ENCODE data around the gene LMAN2L. TPM values are rescaled to one million over a fixed set of nuclear protein-coding genes. Genes with fewer than 3 reads are reported as not detected.

LMAN2L gene
- polyA plus RNA-seq, 1 of the 3 experiments (the other 2 are of a cell fraction): 17.7 TPM

- TF ChIP-seq SIN3A (IDR thresholded peaks at IDR 0.05; ENCODE audit: borderline replicate concordance, low read depth, low read length): no peak
Measured at GRCh38 chr2:96751800-96752199, 11.9 kb upstream of the LMAN2L start (continued).

GRCh38 chr2:96747061-96747617 is 7.3 kb upstream of the LMAN2L start:
- POLR2A ChIA-PET: no interaction called here
- Histone ChIP-seq H3F3A (replicated peaks; ENCODE audit: insufficient read depth) (no peaks in the 10 kb centered on the region), H3K27me3 (ENCODE audit: insufficient read depth) (no peaks in the 10 kb centered on the region), H3K9me3 (no peaks in the 10 kb centered on the region), H3K4me2 (no peak overlapping the region), H3K9ac (no peak overlapping the region), H3K79me2 (ENCODE audit: insufficient read depth) (no peaks in the 10 kb centered on the region), H4K20me1 (ENCODE audit: insufficient read depth) (no peaks in the 10 kb centered on the region), H3K4me1 (ENCODE audit: control insufficient read depth in 1 of 2, insufficient read depth in 2 of 2, low read depth in 1 of 2, low read length in 1 of 2) (peaks cover 0 to 4% of the 10 kb centered on the region in 2 experiments; a peak in 1 of 4 replicates), H3K9me2 (no peaks in the 10 kb centered on the region), H3K36me3 (replicated peaks in 1 of 2; ENCODE audit: control insufficient read depth in 1 of 2, insufficient read depth in 2 of 2, low read length in 1 of 2) (no peaks in the 10 kb centered on the region), H3K4me3 (ENCODE audit: low read depth in 2 of 2, low read length in 1 of 2) (no peak overlapping the region), H2AFZ (ENCODE audit: low read depth) (no peak overlapping the region), H3K27ac (ENCODE audit: low read depth in 2 of 2, low read length in 1 of 2) (no peak overlapping the region)
- 45% methylated on average over 6 of the region's 6 CpGs for WGBS (ENCODE audit: low lambda C conversion rate)
- TF ChIP-seq, protein P1, sequence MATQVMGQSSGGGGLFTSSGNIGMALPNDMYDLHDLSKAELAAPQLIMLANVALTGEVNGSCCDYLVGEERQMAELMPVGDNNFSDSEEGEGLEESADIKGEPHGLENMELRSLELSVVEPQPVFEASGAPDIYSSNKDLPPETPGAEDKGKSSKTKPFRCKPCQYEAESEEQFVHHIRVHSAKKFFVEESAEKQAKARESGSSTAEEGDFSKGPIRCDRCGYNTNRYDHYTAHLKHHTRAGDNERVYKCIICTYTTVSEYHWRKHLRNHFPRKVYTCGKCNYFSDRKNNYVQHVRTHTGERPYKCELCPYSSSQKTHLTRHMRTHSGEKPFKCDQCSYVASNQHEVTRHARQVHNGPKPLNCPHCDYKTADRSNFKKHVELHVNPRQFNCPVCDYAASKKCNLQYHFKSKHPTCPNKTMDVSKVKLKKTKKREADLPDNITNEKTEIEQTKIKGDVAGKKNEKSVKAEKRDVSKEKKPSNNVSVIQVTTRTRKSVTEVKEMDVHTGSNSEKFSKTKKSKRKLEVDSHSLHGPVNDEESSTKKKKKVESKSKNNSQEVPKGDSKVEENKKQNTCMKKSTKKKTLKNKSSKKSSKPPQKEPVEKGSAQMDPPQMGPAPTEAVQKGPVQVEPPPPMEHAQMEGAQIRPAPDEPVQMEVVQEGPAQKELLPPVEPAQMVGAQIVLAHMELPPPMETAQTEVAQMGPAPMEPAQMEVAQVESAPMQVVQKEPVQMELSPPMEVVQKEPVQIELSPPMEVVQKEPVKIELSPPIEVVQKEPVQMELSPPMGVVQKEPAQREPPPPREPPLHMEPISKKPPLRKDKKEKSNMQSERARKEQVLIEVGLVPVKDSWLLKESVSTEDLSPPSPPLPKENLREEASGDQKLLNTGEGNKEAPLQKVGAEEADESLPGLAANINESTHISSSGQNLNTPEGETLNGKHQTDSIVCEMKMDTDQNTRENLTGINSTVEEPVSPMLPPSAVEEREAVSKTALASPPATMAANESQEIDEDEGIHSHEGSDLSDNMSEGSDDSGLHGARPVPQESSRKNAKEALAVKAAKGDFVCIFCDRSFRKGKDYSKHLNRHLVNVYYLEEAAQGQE (IDR thresholded peaks at IDR 0.05; ENCODE audit: low read depth, low read length): no peak
- TF ChIP-seq, protein P2, sequence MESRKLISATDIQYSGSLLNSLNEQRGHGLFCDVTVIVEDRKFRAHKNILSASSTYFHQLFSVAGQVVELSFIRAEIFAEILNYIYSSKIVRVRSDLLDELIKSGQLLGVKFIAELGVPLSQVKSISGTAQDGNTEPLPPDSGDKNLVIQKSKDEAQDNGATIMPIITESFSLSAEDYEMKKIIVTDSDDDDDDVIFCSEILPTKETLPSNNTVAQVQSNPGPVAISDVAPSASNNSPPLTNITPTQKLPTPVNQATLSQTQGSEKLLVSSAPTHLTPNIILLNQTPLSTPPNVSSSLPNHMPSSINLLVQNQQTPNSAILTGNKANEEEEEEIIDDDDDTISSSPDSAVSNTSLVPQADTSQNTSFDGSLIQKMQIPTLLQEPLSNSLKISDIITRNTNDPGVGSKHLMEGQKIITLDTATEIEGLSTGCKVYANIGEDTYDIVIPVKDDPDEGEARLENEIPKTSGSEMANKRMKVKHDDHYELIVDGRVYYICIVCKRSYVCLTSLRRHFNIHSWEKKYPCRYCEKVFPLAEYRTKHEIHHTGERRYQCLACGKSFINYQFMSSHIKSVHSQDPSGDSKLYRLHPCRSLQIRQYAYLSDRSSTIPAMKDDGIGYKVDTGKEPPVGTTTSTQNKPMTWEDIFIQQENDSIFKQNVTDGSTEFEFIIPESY (IDR thresholded peaks at IDR 0.05; ENCODE audit: borderline replicate concordance, low read depth): no peak
- TF ChIP-seq SMC3 (IDR thresholded peaks at IDR 0.05; ENCODE audit: low read depth, low read length) (no peak), TCF12 (IDR thresholded peaks at IDR 0.05) (no peak), RAD21 (IDR thresholded peaks at IDR 0.05; ENCODE audit: low read length) (no peak), RCOR1 (IDR thresholded peaks at IDR 0.05; ENCODE audit: low read length) (no peak), NFIC (IDR thresholded peaks at IDR 0.05; ENCODE audit: borderline replicate concordance) (no peak), YY1 (IDR thresholded peaks at IDR 0.05; ENCODE audit: low read depth) (no peak), POLR2AphosphoS5 (IDR thresholded peaks at IDR 0.05; ENCODE audit: low read depth, low read length) (no peak), FOXJ3 (CRISPR knock-in tag; IDR thresholded peaks at IDR 0.05) (no peak), MEF2A (IDR thresholded peaks at IDR 0.05; ENCODE audit: borderline replicate concordance, low read depth) (no peak), FOSL2 (IDR thresholded peaks at IDR 0.05; ENCODE audit: borderline replicate concordance, low read depth) (no peak)
- TF ChIP-seq, protein P3, sequence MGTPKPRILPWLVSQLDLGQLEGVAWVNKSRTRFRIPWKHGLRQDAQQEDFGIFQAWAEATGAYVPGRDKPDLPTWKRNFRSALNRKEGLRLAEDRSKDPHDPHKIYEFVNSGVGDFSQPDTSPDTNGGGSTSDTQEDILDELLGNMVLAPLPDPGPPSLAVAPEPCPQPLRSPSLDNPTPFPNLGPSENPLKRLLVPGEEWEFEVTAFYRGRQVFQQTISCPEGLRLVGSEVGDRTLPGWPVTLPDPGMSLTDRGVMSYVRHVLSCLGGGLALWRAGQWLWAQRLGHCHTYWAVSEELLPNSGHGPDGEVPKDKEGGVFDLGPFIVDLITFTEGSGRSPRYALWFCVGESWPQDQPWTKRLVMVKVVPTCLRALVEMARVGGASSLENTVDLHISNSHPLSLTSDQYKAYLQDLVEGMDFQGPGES (IDR thresholded peaks at IDR 0.05; ENCODE audit: low read depth, low read length): no peak
- TF ChIP-seq, protein P4, sequence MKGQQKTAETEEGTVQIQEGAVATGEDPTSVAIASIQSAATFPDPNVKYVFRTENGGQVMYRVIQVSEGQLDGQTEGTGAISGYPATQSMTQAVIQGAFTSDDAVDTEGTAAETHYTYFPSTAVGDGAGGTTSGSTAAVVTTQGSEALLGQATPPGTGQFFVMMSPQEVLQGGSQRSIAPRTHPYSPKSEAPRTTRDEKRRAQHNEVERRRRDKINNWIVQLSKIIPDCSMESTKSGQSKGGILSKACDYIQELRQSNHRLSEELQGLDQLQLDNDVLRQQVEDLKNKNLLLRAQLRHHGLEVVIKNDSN (IDR thresholded peaks at IDR 0.05; ENCODE audit: borderline replicate concordance, low read depth): no peak
- CTCF ChIA-PET: no interaction called here
- no peak for DNase-seq
